Chondrocyte (in vitro differentiated cells): ENCODE results near the gene ADAM33. TPM values are rescaled to one million over a fixed set of nuclear protein-coding genes. Genes with fewer than 3 reads are reported as not detected.
A peak's percentile ranks its signal among the peaks of the same experiment; 100 is the strongest.

Experiments
- DNase-seq: peaks from one replicate; pipeline ENCODE4 v3.0.0; 2021; ENCODE audit warnings: mixed read lengths, low spot score
- H3K27ac Mint-ChIP-seq: one replicate; pipeline ENCODE4 v1.8.0; 2021; ENCODE audit warnings: mild to moderate bottlenecking, moderate library complexity, mixed read lengths; ENCODE audit not compliant: unreplicated experiment
- H3K27me3 Mint-ChIP-seq: 2 replicates; pipeline ENCODE4 v1.8.0; 2021; ENCODE audit warnings: low read depth, mixed read lengths
- H3K36me3 Mint-ChIP-seq: 2 replicates; pipeline ENCODE4 v1.8.0; 2021; ENCODE audit warnings: low read depth, mixed read lengths
- H3K4me1 Mint-ChIP-seq: 2 replicates; pipeline ENCODE4 v1.8.0; 2021; ENCODE audit warnings: low read depth, mild to moderate bottlenecking, mixed read lengths
- H3K4me3 Mint-ChIP-seq: one replicate; pipeline ENCODE4 v1.8.0; 2021; ENCODE audit warnings: mild to moderate bottlenecking, moderate library complexity, mixed read lengths; ENCODE audit not compliant: unreplicated experiment
- H3K9me3 Mint-ChIP-seq: 2 replicates; pipeline ENCODE4 v1.8.0; 2021; ENCODE audit warnings: low read depth, mixed read lengths
- CTCF ChIP-seq: fragments of 200-600 bp; sonication (generic); IDR thresholded peaks from 2 replicates; pipeline ENCODE4 v1.5.0; 2021; ENCODE audit warnings: antibody characterized with exemption, mild to moderate bottlenecking, moderate library complexity
- total RNA-seq: library from RNA; stranded (reverse); gene quantifications from 3 replicates; pipeline ENCODE4 v1.2.1, GENCODE V29; 2021

ADAM33 gene
- total RNA-seq, 1 donor from 2014 or later, result 13.1 TPM

GRCh38 chr20:3691897-3692296 is 10.1 kb upstream of the ADAM33 start:
- no peaks in the 10 kb centered on the region for H3K9me3 Mint-ChIP-seq
- DNase-seq, result peak; percentile 81
- no peak overlapping the region for H3K4me3 Mint-ChIP-seq
- peaks cover 5% of the 10 kb centered on the region for H3K4me1 Mint-ChIP-seq
- H3K27ac Mint-ChIP-seq, result no peak overlapping the region
- TF ChIP-seq CTCF, result no peak
- H3K36me3 Mint-ChIP-seq, result no peaks in the 10 kb centered on the region
- peaks cover 2% of the 10 kb centered on the region for H3K27me3 Mint-ChIP-seq

GRCh38 chr20:3691306-3691705 is 9.5 kb upstream of the ADAM33 start:
- H3K27me3 Mint-ChIP-seq, result peaks cover 4% of the 10 kb centered on the region
- no peaks in the 10 kb centered on the region for H3K9me3 Mint-ChIP-seq
- no peaks in the 10 kb centered on the region for H3K36me3 Mint-ChIP-seq
- H3K4me3 Mint-ChIP-seq, result no peak overlapping the region
- DNase-seq, result peak; percentile 90
- peaks cover 11% of the 10 kb centered on the region for H3K4me1 Mint-ChIP-seq
- H3K27ac Mint-ChIP-seq, result no peak overlapping the region
- TF ChIP-seq CTCF, result no peak

GRCh38 chr20:3690413-3690812 is 8.6 kb upstream of the ADAM33 start:
- H3K4me1 Mint-ChIP-seq, result peaks cover 11% of the 10 kb centered on the region
- no peak for DNase-seq
- H3K27ac Mint-ChIP-seq, result no peak overlapping the region

GRCh38 chr20:3689978-3690377 is 8.2 kb upstream of the ADAM33 start:
- H3K4me1 Mint-ChIP-seq, result peaks cover 11% of the 10 kb centered on the region
- H3K36me3 Mint-ChIP-seq, result no peaks in the 10 kb centered on the region
- no peak for TF ChIP-seq CTCF
- no peak for DNase-seq
- H3K27ac Mint-ChIP-seq, result no peak overlapping the region
- no peak overlapping the region for H3K4me3 Mint-ChIP-seq
- H3K9me3 Mint-ChIP-seq, result no peaks in the 10 kb centered on the region
- H3K27me3 Mint-ChIP-seq, result peaks cover 4% of the 10 kb centered on the region

More at GRCh38 chr20:3690413-3690812, 8.6 kb upstream of the ADAM33 start:
- no peaks in the 10 kb centered on the region for H3K9me3 Mint-ChIP-seq
- H3K27me3 Mint-ChIP-seq, result peaks cover 4% of the 10 kb centered on the region
- TF ChIP-seq CTCF, result no peak
- H3K36me3 Mint-ChIP-seq, result no peaks in the 10 kb centered on the region
- H3K4me3 Mint-ChIP-seq, result no peak overlapping the region

- Mint-ChIP-seq H3K4me1 (peaks cover 11% of the 10 kb centered on the region), H3K27me3 (peaks cover 4% of the 10 kb centered on the region), H3K36me3 (no peaks in the 10 kb centered on the region), H3K27ac (no peak overlapping the region), H3K4me3 (no peak overlapping the region), H3K9me3 (no peaks in the 10 kb centered on the region)
- TF ChIP-seq CTCF, result no peak
- DNase-seq, result no peak
Observed at GRCh38 chr20:3687655-3688054, 5.8 kb upstream of the ADAM33 start.
